ENCODE measurements around the gene NSUN7.

NSUN7 gene

DNA sequence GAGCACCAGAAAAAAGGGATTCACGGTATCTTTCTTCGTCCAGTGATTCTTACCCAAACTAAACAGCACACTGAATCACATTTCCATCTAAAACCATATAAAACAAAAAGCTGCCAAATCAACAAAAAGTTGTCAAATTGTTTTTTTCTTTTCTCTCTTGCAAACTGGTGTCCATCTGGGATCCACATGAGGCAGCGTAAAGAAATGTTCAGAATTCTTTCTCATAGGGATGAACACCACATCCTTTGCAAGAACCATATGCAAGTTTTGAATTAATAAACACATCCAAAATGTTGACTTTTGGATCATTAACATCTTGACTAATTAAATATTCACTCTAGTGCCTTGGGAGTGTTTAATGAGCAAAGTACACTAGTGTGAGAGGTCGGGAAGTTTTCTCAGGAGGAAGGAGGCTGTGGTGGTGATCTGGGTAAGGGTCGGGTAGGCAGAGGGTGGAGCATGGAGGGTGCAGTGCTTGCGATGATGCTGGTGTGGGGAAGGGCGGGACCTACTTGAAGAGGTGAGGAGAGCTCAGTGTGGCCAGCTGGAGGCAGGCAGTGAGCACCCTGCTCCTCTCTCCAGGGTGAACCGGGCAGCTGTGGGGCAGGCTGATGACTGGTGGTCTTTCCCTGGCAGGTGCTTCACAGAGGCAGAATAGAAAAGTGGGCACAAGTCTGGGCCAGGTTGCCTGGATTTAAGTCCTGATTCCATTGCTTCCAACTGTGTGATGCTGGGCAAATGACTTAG is 72.8 kb downstream of the NSUN7 start:
- DNase-seq (ENCODE audit: low read depth) = no peak

GRCh38 chr4:40825014-40825838 is 75.5 kb downstream of the NSUN7 start:
- DNase-seq (ENCODE audit: low read depth) = no peak

GRCh38 chr4:40826821-40827220 is 77.1 kb downstream of the NSUN7 start:
- no peak for DNase-seq (ENCODE audit: low read depth)

DNA sequence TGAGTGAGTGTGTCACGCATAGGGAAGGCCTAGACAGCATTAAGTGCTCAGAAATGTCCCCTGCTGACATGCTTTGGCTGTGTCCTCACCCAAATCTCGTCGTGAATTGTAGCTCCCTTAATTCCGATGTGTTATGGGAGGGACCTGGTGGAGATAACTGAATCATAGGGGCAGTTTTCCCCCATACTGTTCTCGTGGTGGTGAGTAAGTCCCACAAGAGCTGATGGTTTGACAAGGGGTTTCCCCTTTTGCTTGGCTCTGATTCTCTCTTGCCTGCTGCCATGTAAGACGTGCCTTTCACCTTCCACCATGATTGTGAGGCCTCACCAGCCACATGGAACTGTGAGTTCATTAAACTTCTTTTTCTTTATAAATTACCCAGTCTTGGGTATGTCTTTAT is 78.0 kb downstream of the NSUN7 start:
- no peak for DNase-seq (ENCODE audit: low read depth)

- DNase-seq (ENCODE audit: low read depth) = no peak
Observed at GRCh38 chr4:40828661-40829060, 78.9 kb downstream of the NSUN7 start.

- DNase-seq (ENCODE audit: low read depth) = no peak
Observed at GRCh38 chr4:40829586-40829985, 79.8 kb downstream of the NSUN7 start.

DNA sequence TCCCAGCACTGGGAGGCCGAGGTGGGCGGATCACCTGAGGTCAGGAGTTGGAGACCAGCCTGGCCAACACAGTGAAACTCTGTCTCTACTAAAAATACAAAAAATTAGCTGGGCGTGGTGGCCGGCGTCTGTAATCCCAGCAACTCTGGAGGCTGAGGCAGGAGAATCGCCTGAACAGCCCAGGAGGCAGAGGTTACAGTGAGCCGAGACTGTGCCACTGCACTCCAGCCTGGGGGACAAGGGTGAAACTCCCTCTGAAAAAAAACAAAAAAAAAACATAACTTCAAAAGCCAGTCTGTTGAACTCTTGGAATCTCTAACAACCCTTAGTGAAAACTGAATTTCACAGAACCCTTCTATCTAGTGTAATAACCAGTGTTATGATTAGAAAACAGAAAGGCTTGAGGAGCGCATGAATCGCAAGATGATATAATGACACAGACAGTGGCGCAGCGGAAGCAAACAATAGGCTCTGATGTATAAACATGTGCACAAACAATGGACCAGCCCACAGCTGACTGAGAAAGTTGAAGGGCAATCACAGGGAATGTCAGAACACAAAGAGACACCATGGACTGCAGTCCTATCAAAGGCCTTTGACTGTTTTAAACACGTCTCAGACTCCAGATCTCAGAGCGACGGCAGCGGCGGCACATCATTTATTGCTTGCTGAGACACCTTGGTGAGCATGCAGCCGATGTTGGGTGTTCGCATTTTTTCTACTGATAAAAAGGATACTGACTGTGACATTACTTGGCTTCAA is 81.6 kb downstream of the NSUN7 start:
- DNase-seq (ENCODE audit: low read depth) = no peak

DNA sequence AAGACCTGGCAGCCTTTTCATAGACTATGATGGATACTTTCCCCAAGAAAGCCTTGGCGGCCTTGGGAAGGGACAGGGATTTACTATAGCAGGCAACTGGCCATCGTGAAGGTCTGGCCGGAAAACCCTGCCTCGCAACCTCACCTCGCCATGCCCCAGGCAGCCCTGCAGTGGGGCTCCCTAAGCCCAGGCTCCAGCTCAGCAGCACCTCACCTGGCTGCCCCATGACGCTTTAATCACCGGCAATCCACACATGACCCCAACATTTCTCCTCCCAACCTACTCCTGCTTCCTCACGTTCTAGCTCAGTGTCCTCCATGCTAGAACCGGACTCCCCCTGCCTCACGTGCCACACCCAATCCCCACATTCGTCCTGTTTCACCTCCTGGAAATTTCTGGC is 82.4 kb downstream of the NSUN7 start:
- DNase-seq (ENCODE audit: low read depth) = no peak

DNA sequence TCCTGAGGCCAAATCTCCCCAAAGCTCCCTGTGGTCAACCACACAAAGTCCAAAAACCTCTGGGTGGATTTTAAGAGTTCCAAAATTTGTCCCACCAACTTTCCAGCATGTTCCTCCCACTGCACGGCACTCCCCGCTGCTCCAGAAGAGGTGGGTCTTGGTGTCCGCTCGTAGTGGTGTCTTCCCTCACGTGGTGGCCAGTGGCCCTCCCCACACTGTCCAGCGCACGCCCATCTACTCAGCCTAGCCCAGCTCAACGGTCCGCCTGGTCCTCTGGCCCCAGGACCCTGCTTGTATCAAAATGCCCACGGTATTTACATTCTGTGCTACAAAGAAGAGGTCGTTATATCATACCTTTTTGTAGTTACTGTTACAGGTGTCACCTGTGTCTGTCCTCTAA is 83.5 kb downstream of the NSUN7 start:
- DNase-seq (ENCODE audit: low read depth) = no peak

GRCh38 chr4:40837094-40837870 is 87.5 kb downstream of the NSUN7 start:
- no peak for DNase-seq (ENCODE audit: low read depth)

DNA sequence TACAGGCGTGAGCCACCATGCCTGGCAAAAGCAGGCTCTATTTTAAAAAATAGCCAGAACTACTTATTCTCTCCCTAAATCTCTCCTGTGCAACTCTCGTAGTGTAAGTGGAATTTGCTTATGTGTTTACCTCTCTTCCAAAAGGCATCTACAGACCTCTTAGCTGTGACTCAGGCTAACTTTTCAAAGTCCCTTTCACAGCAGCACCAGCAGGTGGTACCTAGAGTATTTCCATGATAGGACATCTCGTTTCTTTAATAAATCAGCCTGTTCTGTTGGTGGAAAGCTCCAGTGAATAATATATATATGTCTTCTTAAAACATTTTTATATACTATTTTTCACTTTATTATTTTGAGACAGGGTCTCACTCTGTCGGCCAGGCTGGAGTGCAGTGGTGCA is 89.0 kb downstream of the NSUN7 start:
- no peak for DNase-seq (ENCODE audit: low read depth)

DNA sequence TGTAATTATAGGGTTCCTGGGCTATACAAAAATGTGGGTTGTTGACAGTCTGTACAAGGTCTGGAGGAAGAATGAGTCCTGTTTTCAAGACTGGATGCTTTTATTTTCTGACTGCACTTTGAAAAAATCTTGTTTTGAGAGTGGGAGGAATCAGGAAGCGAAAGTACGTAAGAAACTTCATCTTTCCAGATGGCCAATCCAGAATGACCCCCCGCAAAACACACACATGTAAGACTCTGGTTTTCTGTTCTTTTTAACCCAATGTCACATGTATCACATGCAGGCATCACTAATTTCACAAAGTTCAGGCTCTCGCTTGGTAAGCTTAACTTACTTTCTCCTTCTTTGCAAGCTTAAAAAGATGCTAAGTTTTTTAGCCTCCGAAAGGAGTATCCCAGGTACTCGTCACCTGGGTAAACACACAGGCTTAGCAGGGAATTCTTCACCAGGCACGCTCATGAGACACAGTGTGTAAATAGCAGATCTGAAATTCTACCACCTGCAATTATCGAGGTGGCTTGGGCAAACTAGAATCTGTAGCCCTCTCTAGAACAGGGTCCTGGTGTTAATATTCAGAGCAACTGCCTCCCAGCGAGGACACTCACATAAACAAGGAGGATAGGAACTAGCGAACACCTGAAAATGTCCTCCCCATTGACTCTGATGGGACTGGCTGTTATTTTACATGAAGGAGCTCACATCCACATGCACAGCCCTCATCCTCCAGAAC is 90.7 kb downstream of the NSUN7 start:
- no peak for DNase-seq (ENCODE audit: low read depth)

- DNase-seq (ENCODE audit: low read depth) = peak; percentile 70
Observed at GRCh38 chr4:40840985-40841571, 91.3 kb downstream of the NSUN7 start.

DNA sequence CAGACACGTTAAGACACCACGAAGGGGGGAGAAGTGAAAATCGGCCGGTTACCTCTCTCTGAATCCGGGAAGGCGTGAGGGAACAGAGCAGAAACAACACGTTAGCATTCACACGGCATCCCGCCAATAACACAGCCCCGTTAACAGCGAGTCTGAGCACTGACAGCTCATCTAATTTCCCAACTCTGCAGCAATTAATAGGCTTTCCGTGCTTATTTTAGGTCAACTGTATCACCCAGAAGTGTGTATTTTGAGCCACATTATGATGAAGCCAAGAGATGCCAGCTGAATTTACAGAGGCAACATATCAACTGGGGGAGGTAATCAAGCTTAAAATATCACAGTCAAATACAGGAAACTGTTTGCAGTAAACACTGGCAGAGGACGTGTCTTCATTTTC is 92.6 kb downstream of the NSUN7 start:
- DNase-seq (ENCODE audit: low read depth) = no peak

DNA sequence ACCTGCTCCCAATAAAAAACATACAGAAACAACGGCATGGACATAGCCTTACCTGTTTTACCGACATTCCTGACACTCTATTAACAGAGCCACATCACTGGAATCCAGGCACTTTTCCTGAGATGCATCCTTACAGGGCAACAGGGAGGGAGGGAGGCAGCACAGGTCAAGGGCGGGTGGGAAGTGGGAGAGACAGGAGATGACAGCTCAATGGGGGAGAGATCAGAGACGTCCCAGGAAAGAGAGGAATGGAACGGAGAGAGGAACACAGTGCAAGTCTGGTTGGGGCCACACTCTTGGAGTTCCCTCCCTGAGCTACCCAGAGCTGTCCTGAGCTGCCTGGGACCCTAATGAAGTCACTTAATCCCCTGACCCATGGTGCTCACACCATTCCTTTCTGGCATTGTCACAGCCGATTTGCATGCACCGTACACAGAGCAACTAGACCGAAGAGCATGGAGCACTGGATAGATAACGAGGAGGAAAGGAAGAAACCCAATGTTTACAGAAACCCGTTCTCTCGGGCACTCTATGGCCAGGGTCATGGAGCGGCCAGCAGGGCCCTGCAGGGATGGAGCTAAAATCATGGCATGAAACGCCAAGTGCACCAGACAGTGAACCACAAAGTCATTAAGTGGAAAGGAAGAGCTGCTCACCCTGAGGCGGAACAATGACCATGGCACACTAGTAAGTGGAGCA is 93.1 kb downstream of the NSUN7 start:
- DNase-seq (ENCODE audit: low read depth) = no peak

GRCh38 chr4:40843696-40844095 is 93.9 kb downstream of the NSUN7 start:
- no peak for DNase-seq (ENCODE audit: low read depth)

- DNase-seq (ENCODE audit: low read depth) = no peak
Observed at GRCh38 chr4:40844261-40844660, 94.5 kb downstream of the NSUN7 start.

- DNase-seq (ENCODE audit: low read depth) = no peak
Observed at GRCh38 chr4:40845154-40845835, 95.5 kb downstream of the NSUN7 start.

DNA sequence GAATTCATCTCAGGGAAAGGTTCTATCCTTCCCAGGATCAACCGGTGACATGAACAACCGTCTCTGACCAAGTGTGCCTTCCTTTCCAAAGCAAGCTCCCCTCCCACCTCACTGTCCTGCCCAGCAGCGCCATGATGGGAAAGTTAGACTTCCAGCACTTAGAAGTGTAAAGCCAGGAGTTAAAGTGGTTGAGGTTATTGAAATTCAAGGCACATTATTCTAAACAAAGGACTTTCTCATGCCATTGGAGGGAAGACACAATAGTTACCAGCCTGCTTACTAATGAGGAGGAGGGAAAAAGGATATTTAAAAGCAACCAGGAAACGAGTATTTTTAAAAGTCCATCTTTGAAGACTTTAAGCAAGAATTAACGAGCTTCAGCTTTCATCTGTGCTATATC is 96.8 kb downstream of the NSUN7 start:
- DNase-seq (ENCODE audit: low read depth) = no peak

- DNase-seq (ENCODE audit: low read depth) = no peak
Observed at GRCh38 chr4:40848251-40848650, 98.5 kb downstream of the NSUN7 start.
